ENCODE data around the gene ZNF423.

- TF ChIP-seq CTCF (IDR thresholded peaks at IDR 0.05) (no peak), MAX (IDR thresholded peaks at IDR 0.05; ENCODE audit: low read depth) (no peak), RFX5 (IDR thresholded peaks at IDR 0.05; ENCODE audit: low read length) (no peak), REST (IDR thresholded peaks at IDR 0.05; ENCODE audit: low read depth, low read length) (no peak), TAF1 (IDR thresholded peaks at IDR 0.05; ENCODE audit: borderline replicate concordance, low read depth, low read length) (no peak), EP300 (IDR thresholded peaks at IDR 0.05; ENCODE audit: borderline replicate concordance in 1 of 2, low read depth in 1 of 2, low read length in 1 of 2) (no peak), EZH2phosphoT487 (IDR thresholded peaks at IDR 0.05; ENCODE audit: borderline replicate concordance, low read depth) (no peak), NFIC (IDR thresholded peaks at IDR 0.05; ENCODE audit: borderline replicate concordance) (no peak), RAD21 (IDR thresholded peaks at IDR 0.05; ENCODE audit: low read length) (no peak), POLR2AphosphoS5 (IDR thresholded peaks at IDR 0.05; ENCODE audit: low read depth, low read length) (no peak), FOSL2 (IDR thresholded peaks at IDR 0.05; ENCODE audit: borderline replicate concordance, low read depth) (no peak), USF1 (IDR thresholded peaks at IDR 0.05; ENCODE audit: borderline replicate concordance, low read depth) (no peak), SIN3A (IDR thresholded peaks at IDR 0.05; ENCODE audit: borderline replicate concordance, low read depth, low read length) (no peak), SMC3 (IDR thresholded peaks at IDR 0.05; ENCODE audit: low read depth, low read length) (no peak)
Observed at GRCh38 chr16:49697631-49698452, 158.1 kb downstream of the ZNF423 start.
